NCI-H446 treated with DMSO at 0.1 percent for 48 hours (cell line): ENCODE results near the gene MEGF8.

ENCODE experiments used
- DNase-seq: peaks from one replicate; lab custom pipeline; 2025; lab: John Stamatoyannopoulos, UW

The MEGF8 gene

DNA sequence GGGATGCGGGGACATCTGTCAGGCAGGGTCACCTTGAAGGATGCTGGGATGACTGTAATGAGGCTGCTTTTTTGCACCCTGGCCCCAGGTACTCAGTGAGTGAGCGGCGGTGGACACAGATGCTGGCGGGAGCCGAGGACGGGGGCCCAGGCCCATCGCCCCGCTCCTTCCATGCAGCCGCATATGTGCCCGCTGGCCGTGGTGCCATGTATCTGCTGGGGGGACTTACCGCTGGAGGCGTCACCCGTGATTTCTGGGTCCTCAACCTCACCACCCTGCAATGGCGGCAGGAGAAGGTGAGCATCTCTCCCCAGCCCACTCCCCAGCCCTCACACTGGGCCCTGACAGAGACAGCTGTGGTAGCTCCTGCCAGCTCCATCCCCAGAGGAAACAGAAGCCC is 31.3 kb downstream of the MEGF8 start:
- DNase-seq: no peak

GRCh38 chr19:42357290-42357689 is 31.9 kb downstream of the MEGF8 start:
- no peak for DNase-seq

DNA sequence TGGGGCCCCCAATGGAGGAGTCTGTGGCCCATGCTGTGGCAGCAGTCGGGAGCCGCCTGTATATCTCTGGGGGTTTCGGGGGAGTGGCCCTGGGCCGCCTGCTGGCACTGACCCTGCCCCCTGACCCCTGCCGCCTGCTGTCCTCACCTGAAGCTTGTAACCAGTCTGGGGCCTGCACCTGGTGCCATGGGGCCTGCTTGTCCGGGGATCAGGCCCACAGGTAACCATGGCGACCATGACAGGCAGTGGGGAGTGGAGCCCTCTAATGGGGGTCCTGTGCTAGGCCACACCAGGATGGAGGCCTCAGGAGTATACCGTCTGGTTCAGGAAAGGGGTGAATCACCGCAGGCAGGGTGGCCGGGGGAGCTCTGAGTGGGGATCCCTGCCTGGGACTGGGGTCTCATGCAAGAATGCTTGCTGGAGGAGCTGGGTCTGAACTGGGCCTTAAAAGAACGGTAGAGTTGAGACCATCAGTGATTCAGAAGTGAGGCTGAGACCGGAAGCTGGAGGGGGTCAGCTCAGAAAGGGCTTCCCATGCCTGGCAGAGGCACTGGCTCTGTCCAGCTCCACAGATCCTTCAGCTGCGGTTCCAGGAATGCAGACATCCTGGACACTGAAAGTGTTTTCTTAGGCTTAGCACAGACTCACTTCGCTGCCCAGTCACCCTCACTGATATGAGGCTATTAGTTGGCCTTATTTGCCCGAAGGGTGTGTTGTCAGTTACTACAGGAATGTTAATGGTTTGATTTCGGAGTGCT is 35.5 kb downstream of the MEGF8 start:
- no peak for DNase-seq

DNA sequence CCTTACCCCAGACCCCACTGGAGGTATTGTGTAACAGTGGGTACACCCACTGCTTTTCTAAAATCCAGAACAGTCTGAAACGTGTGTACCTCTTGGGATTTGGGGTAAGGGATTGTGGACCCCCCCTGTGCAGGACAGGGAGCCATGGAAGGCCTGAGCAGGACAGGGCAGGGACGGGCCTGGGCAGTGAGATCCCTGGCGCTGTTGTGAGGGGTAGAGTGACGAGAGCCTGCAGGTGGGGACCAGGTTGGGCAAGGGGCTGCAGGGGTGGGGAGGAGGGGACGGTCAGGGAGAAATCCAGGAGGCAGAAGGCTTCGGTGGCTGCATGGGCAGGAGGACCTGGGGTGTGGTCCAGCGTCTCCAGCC is 36.1 kb downstream of the MEGF8 start:
- DNase-seq: no peak

- DNase-seq: no peak
Measured at GRCh38 chr19:42362342-42362741, 36.9 kb downstream of the MEGF8 start.

DNA sequence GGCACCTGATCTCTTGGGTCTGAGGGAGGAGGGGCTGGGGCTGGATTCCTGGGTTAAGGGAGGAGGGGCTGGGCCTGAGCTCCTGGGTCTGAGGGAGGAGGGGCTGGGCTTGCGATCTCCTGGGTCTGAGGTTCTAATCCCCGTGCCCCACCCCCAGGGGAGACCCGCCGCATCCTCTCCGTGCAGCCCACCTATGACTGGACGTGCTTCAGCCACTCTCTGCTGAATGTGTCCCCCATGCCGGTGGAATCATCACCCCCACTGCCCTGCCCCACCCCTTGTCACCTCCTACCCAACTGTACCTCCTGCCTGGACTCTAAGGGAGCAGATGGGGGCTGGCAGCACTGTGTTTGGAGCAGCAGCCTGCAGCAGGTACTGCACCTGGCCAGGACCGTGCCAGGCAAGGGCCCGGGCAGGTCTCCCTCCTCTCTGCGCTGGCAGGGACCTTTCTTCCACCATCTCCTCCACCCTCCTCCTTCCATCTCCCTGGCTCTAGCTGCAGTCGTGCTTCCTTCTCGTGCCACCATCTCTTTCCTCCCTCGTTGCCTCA is 37.5 kb downstream of the MEGF8 start:
- DNase-seq: no peak

GRCh38 chr19:42363614-42364346 is 38.3 kb downstream of the MEGF8 start:
- DNase-seq: no peak

DNA sequence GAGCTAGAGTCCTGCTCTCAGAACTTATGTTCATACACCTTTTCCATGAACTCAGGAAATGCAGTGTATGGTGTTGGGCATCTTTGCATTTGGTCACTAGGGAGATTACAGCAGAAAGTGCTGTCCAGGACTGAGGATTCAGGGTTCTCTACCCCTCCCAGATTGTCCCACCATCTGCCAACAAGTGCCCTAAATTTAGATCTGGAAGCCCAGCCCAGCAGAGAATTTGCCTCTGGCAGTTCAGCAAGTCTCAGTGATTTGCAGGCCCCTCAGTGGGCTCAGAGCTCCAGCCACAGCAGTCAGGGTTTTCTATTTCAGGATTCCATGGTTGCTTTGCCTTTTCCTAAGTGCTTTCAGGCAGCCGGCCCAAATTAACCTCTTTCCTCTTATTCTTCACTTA is 41.2 kb downstream of the MEGF8 start:
- no peak for DNase-seq

DNA sequence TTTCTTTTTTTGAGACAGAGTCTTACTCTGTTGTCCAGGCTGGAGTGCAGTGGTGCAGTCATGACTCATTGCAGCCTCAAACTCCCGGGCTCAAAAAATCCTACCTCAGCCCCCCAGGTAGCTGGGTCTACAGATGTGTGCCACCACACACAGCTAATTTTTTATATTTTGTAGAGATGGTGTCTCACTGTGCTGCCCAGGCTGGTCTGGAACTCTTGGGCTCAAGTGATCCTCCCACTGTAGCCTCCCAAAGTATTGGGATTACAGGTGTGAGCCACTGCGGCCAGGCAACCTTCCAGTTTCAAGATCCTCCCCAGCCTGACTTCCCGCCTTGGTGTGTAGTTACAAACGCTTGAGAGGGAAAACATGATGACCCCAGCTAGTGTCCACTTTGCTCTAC is 42.5 kb downstream of the MEGF8 start:
- DNase-seq: no peak

- no peak for DNase-seq
Measured at GRCh38 chr19:42368360-42368759, 42.9 kb downstream of the MEGF8 start.

- no peak for DNase-seq
Measured at GRCh38 chr19:42368765-42369164, 43.3 kb downstream of the MEGF8 start.

DNA sequence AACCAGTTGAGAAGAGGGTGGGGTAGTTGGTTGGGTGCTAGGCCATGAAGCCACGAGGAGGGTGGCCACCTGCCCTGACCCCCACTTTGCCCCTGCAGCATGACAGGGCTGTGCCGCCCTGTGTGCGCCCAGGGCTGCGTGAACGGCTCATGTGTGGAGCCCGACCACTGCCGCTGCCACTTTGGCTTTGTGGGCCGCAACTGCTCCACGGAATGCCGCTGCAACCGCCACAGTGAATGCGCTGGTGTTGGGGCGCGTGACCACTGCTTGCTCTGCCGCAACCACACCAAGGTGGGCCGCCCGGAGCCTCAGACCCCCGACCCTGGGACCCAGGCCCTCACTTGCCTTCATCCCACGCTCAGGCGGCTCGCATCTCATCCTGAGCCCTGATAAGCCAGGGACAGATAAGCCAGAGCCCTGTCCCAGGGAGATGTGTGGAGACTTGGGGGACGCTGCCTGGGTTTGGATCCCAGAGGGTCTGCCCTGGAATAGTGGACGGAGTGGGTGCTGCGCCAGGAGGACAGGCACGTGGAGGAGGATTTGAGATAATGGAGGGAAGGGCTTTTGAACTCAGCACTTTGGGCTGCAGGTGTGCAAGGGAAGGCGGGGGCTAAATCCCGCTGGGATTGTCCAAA is 44.1 kb downstream of the MEGF8 start:
- no peak for DNase-seq

GRCh38 chr19:42370068-42370520 is 44.7 kb downstream of the MEGF8 start:
- DNase-seq: no peak

DNA sequence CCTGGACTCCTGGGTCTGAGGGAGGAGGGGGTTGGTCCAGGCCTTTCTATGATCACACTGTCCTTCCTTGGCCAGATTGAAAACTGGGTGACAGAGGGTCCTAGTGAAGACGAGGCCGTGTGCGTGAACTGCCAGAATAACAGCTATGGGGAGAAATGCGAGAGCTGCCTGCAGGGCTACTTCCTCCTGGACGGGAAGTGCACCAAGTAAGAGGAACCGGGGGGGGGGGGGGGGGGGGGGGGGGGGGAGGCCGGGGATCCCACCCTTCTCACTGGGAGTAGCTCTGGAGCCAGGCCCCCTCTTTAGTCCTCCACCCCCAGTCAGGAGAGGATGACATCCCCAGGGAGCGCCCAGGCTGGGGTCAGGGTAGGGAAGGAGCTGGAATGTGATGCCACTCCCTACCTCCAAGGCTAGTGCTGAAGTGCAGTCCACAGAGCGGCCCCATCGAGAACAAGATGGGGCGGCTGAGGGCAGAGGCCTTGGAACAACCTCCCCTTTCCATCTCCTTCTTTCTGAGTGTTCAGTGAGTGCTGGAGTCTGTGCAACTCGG is 45.3 kb downstream of the MEGF8 start:
- DNase-seq: no peak

DNA sequence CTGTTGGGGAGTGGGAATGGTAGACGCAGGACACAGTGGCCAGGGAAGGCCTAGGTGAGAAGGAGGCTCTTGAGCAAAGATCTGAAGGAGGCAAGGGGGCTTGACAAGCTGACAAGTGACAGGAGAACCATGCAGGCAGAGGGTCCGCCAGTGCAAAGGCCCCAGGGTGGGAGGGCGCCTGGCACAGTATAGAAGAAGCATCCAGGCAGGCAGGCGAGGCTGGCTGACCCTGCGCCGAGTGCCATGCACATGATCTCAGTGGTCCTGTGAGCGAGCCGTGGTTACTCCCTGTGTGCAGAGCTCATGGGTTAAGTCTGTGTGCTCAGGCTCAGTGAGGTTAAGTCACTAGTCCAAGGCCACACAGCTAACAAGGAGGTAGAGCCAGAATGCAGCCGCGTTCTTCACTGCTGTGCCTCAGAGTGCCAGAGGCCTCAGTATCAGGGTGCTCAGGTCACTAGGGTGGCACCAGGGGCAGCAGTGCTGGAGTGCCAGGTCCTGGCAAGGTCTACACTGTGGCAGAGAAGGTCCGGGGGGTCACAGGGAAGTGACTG is 49.5 kb downstream of the MEGF8 start:
- no peak for DNase-seq

GRCh38 chr19:42375415-42376176 is 50.2 kb downstream of the MEGF8 start:
- DNase-seq: no peak

- no peak for DNase-seq
Measured at GRCh38 chr19:42376177-42376555, 50.7 kb downstream of the MEGF8 start.

- DNase-seq: no peak
Measured at GRCh38 chr19:42378225-42379215, 53.1 kb downstream of the MEGF8 start.

DNA sequence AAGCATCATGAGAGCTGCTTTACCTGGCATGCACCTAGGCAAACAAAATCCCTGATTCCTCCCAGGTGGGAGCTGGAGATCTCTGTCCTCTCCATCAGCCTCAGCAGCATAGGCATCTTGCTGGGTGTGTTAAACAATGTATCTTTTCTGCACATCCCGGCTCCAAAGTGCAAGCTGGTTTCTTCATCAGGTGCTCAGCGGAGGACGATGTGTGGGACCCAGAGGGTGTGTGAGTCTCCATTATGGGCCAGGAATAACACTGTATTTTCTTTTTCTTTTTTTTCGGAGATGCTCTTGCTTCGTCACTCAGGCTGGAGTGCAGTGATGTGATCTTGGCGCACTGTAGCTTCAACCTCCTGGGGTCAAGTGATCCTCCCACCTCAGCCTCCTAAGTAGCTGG is 54.7 kb downstream of the MEGF8 start:
- DNase-seq: no peak

DNA sequence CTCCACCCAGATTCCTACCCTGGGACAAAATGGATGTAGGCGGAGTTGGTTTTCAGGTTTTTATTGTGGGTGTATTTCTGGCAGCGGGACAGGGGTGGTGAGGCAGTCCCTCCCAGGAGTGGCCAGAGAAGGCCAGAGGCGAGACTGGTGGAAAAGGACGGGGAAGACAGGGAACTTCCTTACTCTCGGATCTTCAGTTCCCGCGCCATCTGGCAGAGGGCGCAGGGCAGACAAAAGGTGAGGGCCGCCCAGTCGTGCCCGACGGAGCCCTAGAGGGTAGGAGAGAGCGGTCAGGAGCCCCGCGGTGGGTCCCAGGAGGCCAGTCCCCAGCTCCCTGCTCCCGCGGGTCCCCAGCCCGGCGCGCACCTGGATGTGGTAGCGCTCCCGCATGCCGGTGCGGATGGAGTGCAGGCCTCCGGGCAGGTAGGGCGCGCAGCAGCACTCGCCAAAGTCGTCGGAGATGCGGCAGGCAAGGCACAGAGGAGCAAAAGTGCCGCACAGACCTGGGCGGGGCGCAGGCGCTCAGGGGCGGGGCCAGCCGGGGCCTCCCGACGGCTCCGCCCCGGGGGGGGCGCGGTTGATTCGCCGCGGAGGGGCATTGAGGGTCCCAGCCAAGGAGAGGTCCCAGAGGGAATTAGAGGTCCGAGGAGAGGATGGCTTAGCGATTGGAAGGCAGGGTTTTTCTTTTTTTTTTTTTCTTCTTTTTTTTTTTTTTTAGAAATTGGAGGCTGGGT is 61.7 kb downstream of the MEGF8 start:
- DNase-seq: no peak
